ENCODE measurements around the gene EPS15.

Gene EPS15

DNA sequence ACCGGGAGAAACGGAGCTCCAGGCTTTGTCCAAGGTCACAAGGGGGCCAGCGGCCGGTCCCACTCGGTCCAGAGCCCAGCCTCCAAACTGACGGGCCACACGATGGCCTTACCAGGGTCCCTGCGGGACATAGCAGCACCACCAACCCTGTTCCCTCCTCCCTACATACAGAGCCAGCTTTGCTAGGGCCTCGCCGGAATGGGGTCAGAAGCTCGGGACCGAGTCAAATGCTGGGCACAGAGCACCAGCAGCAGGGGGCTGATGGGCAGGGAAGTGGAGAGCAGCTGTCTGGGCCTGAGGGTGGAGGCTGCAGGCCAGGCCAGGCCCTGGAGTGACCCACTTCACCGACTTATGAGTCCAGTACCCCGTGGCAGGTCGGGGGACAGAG lies 173.8 kb downstream of the EPS15 start:
- no peak for DNase-seq (ENCODE audit: low read depth, low spot score)
- no peak overlapping the region for H3K27ac ChIP-seq

DNA sequence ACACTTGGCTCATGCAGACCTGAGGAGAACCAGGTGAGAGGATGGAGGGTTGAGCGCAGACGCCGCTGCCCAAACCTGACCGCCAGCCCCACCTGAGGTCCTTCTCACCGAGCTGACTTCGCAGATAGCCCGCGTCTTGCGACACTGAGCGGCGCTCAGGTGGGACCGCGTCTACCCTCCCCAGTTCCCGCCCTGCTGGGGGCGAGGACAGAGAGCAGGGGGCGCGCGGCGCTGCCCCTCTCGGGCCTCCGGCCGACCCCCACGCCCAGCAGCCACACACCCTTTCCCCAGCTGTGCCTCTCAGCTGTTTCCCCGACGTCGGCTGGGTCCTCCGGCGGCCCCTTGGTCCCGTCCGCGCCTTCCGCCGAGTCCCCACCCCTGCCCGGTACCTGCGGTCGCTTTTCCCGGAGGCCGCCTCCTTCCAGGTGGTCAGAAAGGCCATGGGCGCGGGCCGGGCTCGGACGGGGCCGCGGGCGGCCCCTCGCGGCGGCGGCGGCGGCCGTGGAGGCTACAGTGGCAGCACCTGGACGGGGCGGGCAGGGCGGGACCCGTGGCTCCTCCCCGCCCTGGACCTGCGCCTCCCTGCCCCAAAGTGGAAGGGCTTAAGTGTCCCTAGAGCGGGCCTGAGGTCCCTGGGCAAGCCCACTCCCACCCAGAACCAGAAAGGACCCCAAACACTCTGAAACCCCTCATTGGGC lies 174.3 kb downstream of the EPS15 start:
- no peak overlapping the region for H3K27ac ChIP-seq
- DNase-seq (ENCODE audit: low read depth, low spot score) = no peak

DNA sequence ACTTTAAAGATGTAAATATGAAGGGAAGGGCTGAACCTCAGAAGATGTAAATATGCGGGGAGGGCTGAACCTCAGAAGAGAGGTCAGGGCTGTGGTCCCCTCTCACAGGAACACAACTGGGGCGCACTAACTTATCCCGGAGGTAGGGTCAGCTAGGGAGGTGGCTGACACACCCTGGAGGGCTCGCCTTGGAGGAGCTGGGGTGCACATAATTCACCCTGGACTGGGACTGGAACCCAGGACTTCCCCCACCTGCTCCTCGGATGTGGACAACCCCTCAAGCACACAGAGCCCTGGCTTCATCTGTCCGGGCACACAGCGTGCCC lies 174.8 kb downstream of the EPS15 start:
- no peak overlapping the region for H3K27ac ChIP-seq
- DNase-seq (ENCODE audit: low read depth, low spot score) = no peak

GRCh38 chr1:51343624-51344023 lies 175.4 kb downstream of the EPS15 start:
- H3K27ac ChIP-seq = no peak overlapping the region
- DNase-seq (ENCODE audit: low read depth, low spot score) = no peak

DNA sequence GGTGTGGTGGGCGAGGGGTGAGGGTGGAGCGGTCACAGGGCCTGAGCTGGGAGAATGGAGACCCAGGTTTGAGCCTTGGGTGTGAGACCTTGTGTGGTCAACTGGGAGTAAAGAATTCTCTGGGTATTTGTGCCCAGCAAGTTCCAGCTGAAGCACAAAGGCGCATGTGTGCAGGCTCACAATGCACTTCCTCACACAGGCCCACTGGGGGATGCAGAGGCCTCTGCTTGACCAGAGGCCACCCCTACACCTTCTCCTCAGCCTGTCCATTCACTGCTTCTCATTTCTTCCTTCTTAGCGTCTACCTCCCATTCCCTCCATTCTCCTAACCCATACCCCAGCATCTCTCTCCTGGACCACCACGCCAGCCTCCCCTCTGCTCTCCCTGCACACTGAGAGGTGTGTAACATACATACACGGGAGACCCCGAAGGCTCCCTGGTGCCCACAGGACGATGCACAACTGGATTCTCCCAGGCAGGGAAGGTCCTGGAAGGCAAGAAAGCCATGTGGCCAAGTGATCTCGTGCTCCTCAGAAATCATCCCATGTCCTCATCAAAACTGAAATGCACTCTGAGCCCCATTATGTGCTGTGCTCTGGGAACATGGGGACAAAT lies 176.4 kb downstream of the EPS15 start:
- H3K27ac ChIP-seq = no peak overlapping the region
- no peak for DNase-seq (ENCODE audit: low read depth, low spot score)

GRCh38 chr1:51341876-51342496 lies 177.1 kb downstream of the EPS15 start:
- no peak for DNase-seq (ENCODE audit: low read depth, low spot score)
- no peak overlapping the region for H3K27ac ChIP-seq

DNA sequence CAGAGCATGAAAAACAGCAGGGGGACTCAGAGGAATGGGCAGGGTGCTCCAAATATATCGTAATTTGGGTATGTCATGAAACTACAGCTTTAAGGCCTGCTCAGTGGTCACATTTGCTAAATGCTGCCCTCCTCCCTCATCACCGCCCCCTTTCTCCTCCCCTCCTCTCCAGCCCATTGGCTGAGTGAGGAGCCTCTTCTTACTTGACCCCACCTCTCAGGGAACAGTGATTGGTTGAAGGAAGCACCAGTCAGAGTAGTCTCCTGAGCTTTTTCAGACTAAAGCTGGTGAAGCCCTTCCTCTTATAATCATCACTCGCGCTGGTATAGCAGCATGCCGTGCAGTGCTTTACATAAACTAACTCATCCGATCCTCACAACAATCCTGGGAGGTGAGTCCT lies 178.7 kb downstream of the EPS15 start:
- H3K27ac ChIP-seq = no peak overlapping the region
- no peak for DNase-seq (ENCODE audit: low read depth, low spot score)

GRCh38 chr1:51336711-51337110 lies 182.4 kb downstream of the EPS15 start:
- DNase-seq (ENCODE audit: low read depth, low spot score) = no peak
- H3K27ac ChIP-seq = no peak overlapping the region

GRCh38 chr1:51336004-51336403 lies 183.1 kb downstream of the EPS15 start:
- no peak overlapping the region for H3K27ac ChIP-seq
- DNase-seq (ENCODE audit: low read depth, low spot score) = no peak

DNA sequence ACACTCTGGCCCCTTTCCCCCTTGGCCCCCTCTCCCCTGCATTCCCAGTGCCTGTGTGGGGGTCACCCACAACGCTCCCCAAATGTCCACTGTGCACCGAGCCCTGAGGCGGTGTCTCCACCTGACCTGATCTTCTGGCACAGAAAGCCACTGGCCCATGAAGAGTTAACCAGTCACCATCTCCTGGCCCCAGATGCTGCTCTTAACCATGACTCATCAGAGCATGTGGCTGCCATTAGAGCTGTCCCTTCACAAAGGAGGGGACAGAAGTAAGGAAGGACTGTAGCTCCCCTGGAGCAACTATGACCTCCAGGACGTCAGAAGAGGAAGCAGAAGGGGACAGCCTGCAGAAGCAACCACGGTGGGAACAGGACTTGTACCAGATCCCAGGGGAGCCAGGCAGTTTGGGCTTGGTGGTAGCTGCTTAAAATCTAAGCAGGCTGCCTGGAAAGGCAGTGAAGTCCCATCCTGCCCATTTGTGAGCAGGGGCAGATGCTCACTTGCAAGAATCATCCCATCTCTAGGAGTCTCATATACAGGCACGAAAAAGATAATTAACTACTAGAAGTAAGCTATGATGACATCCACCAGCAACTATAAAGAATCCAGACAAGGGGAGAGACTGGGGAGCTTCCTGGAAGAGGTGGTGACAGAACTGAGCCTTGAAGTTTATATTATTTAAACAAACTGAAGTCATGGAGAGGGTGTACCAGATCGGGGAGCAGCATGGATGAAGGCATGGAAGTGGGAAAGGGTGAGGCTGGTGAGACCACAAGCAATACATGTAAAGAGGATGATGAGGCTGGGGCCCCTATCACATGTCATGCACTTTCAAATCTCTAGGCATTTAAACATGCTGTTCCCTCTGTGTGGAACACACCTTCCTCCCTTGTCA lies 187.6 kb downstream of the EPS15 start:
- DNase-seq (ENCODE audit: low read depth, low spot score) = no peak
- peak overlapping the region; percentile 77 for H3K27ac ChIP-seq

GRCh38 chr1:51330331-51331201 lies 188.5 kb downstream of the EPS15 start, which contains the start of gene TTC39A:
Gene TTC39A (minus strand): TSS chr1:51330562. CDS start chr1:51330477, 85 bp downstream.
- no peak for DNase-seq (ENCODE audit: low read depth, low spot score)
- peak within 1 kb of the TSS; percentile 77 for H3K27ac ChIP-seq

- DNase-seq (ENCODE audit: low read depth, low spot score) = no peak
- peak overlapping the region; percentile 77 for H3K27ac ChIP-seq
Observed at GRCh38 chr1:51329443-51330325, 189.4 kb downstream of the EPS15 start.

GRCh38 chr1:51328926-51329325 lies 190.1 kb downstream of the EPS15 start:
- DNase-seq (ENCODE audit: low read depth, low spot score) = no peak
- H3K27ac ChIP-seq = no peak overlapping the region

GRCh38 chr1:51328279-51328678 lies 190.8 kb downstream of the EPS15 start:
- no peak overlapping the region for H3K27ac ChIP-seq
- no peak for DNase-seq (ENCODE audit: low read depth, low spot score)

DNA sequence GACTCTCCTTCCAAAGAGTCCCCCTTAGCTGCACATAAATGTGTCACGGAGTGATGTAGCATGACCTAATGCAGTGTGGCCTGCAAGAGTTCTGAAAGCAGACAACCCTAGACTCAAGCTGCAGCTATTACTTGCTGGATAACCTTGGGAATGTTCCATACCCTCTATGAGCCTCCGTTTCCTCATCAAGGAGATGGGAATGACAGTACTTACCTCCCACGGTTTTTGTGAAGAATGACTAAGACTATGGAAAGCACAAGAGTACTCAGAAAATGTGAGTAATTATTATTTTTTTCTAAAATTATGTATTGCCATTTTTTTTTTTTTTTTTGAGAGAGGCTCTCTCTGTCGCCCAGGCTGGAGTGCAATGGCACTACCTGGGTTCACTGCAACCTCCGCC lies 191.7 kb downstream of the EPS15 start:
- no peak overlapping the region for H3K27ac ChIP-seq
- no peak for DNase-seq (ENCODE audit: low read depth, low spot score)

- no peak overlapping the region for H3K27ac ChIP-seq
- DNase-seq (ENCODE audit: low read depth, low spot score) = no peak
Observed at GRCh38 chr1:51326839-51327238, 192.2 kb downstream of the EPS15 start.

GRCh38 chr1:51325878-51326755 lies 192.9 kb downstream of the EPS15 start:
- no peak overlapping the region for H3K27ac ChIP-seq
- DNase-seq (ENCODE audit: low read depth, low spot score) = no peak

DNA sequence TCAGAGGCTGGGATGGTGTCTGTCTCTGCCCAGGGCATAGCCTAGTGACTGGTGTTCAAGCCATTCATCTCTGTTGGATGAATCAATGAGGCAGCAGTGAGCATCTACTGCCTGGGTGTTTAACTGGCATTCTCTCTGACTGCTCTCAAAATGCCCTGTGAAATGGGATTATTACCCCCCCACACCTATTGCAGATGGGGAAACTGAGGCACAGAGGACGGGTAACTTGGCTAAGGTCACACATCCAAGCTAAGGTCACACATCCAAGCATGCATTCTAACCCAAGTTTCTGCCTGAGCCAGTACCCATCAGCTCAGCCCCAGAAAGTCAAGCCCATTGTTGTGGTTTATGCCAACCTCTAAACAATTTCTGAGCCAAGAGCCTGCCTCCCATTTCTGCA lies 193.7 kb downstream of the EPS15 start:
- no peak overlapping the region for H3K27ac ChIP-seq
- no peak for DNase-seq (ENCODE audit: low read depth, low spot score)
